ENCODE results near the gene ACP7.

GRCh38 chr19:39097299-39097698 lies 13.1 kb downstream of the ACP7 start:
- TF ChIP-seq CTCF (IDR thresholded peaks at IDR 0.05) (no peak), POLR2A (IDR thresholded peaks at IDR 0.05) (no peak)

All from adrenal gland (tissue), 5 donors.